Activated CD8-positive, alpha-beta memory T cell treated with anti-CD3 and anti-CD28 coated beads, Interleukin-2, amount 10 ng/mL, durations not matched to agents 7 days and 5 days (primary cell): ENCODE results near the gene ITIH1. TPM values are rescaled to one million over a fixed set of nuclear protein-coding genes. Genes with fewer than 3 reads are reported as not detected.
A peak's percentile ranks its signal among the peaks of the same experiment; 100 is the strongest.

Source experiments
- ATAC-seq: fragments of 150-1000 bp; cut with Tn5 transposase; one replicate; pipeline ENCODE4 v1.10.0; 2021; ENCODE audit warnings: moderate library complexity
- CTCF ChIA-PET: fragments of 350-600 bp; sonication (Branson Sonifier 250); formaldehyde crosslinking; loops from one replicate; lab custom pipeline; 2021; ENCODE audit warnings: antibody characterized with exemption; lab: Charles Lee
- DNase-seq: peaks from one replicate; pipeline ENCODE4 v3.0.0-alpha.2; 2020
- H3K27ac Mint-ChIP-seq: one replicate; pipeline ENCODE4 v1.8.0; 2021; ENCODE audit warnings: mild to moderate bottlenecking, mixed read lengths
- H3K27me3 Mint-ChIP-seq: one replicate; pipeline ENCODE4 v1.8.0; 2021; ENCODE audit warnings: mixed read lengths
- H3K36me3 Mint-ChIP-seq: one replicate; pipeline ENCODE4 v1.8.0; 2021; ENCODE audit warnings: mild to moderate bottlenecking, mixed read lengths
- H3K4me1 Mint-ChIP-seq: one replicate; pipeline ENCODE4 v1.8.0; 2021; ENCODE audit warnings: mixed read lengths
- H3K4me3 Mint-ChIP-seq: one replicate; pipeline ENCODE4 v1.8.0; 2021; ENCODE audit warnings: mild to moderate bottlenecking, moderate library complexity, mixed read lengths
- H3K9me3 Mint-ChIP-seq: one replicate; pipeline ENCODE4 v1.8.0; 2022; ENCODE audit warnings: low read depth, mixed read lengths
- total RNA-seq, 2 experiments: library from RNA; stranded (reverse); gene quantifications; one replicate each; pipeline ENCODE4 v1.2.3, GENCODE V29; 2021

The ITIH1 gene
- total RNA-seq, 2 experiments from 2014 or later: not detected

- no peak for ATAC-seq
- Mint-ChIP-seq H3K4me1 (peaks cover 6% of the 10 kb centered on the region), H3K36me3 (no peaks in the 10 kb centered on the region), H3K4me3 (no peak overlapping the region), H3K27ac (no peak overlapping the region), H3K9me3 (no peaks in the 10 kb centered on the region), H3K27me3 (peaks cover 14% of the 10 kb centered on the region)
- CTCF ChIA-PET: no interaction called here
- peak; percentile 38 for DNase-seq
Measured at GRCh38 chr3:52777959-52778805, 783 bp downstream of the ITIH1 start.

GRCh38 chr3:52779011-52779836 is 1.8 kb downstream of the ITIH1 start:
- DNase-seq (peak; percentile 33), ATAC-seq (no peak)
- H3K4me3 Mint-ChIP-seq: no peak overlapping the region
- H3K27me3 Mint-ChIP-seq: peaks cover 14% of the 10 kb centered on the region
- no peaks in the 10 kb centered on the region for H3K9me3 Mint-ChIP-seq
- no peaks in the 10 kb centered on the region for H3K36me3 Mint-ChIP-seq
- no peak overlapping the region for H3K27ac Mint-ChIP-seq
- peaks cover 6% of the 10 kb centered on the region for H3K4me1 Mint-ChIP-seq
- CTCF ChIA-PET: interaction anchor here (0.7 kb wide), 1 partner anchor 41 kb away, joined by 3 read pairs; no protein-coding TSS in a partner anchor

GRCh38 chr3:52779837-52780585 is 2.6 kb downstream of the ITIH1 start:
- CTCF ChIA-PET: interaction anchor here (0.7 kb wide), 1 partner anchor 41 kb away, joined by 3 read pairs; no protein-coding TSS in a partner anchor
- H3K4me3 Mint-ChIP-seq: no peak overlapping the region
- no peak overlapping the region for H3K27ac Mint-ChIP-seq
- H3K4me1 Mint-ChIP-seq: peaks cover 6% of the 10 kb centered on the region
- peaks cover 14% of the 10 kb centered on the region for H3K27me3 Mint-ChIP-seq
- no peaks in the 10 kb centered on the region for H3K9me3 Mint-ChIP-seq
- ATAC-seq: no peak
- no peaks in the 10 kb centered on the region for H3K36me3 Mint-ChIP-seq
- no peak for DNase-seq

GRCh38 chr3:52781741-52782140 is 4.3 kb downstream of the ITIH1 start:
- H3K27me3 Mint-ChIP-seq: peaks cover 14% of the 10 kb centered on the region
- H3K9me3 Mint-ChIP-seq: no peaks in the 10 kb centered on the region
- H3K27ac Mint-ChIP-seq: no peak overlapping the region
- DNase-seq (no peak), ATAC-seq (peak; percentile 48)
- H3K4me3 Mint-ChIP-seq: no peak overlapping the region
- CTCF ChIA-PET: no interaction called here
- H3K4me1 Mint-ChIP-seq: peaks cover 6% of the 10 kb centered on the region
- no peaks in the 10 kb centered on the region for H3K36me3 Mint-ChIP-seq

GRCh38 chr3:52782412-52783210 is 5.2 kb downstream of the ITIH1 start:
- CTCF ChIA-PET: interaction anchor here (1.4 kb wide), 1 partner anchor 52 kb away, joined by 3 read pairs; no protein-coding TSS in a partner anchor
- DNase-seq (no peak), ATAC-seq (no peak)
- Mint-ChIP-seq H3K27me3 (peaks cover 14% of the 10 kb centered on the region), H3K27ac (no peak overlapping the region), H3K9me3 (no peaks in the 10 kb centered on the region), H3K4me3 (no peak overlapping the region), H3K4me1 (peaks cover 6% of the 10 kb centered on the region), H3K36me3 (no peaks in the 10 kb centered on the region)

- H3K27ac Mint-ChIP-seq: no peak overlapping the region
- H3K36me3 Mint-ChIP-seq: no peaks in the 10 kb centered on the region
- H3K9me3 Mint-ChIP-seq: no peaks in the 10 kb centered on the region
- CTCF ChIA-PET: interaction anchor here (1.4 kb wide), 1 partner anchor 52 kb away, joined by 3 read pairs; no protein-coding TSS in a partner anchor
- H3K4me3 Mint-ChIP-seq: no peak overlapping the region
- peaks cover 14% of the 10 kb centered on the region for H3K27me3 Mint-ChIP-seq
- ATAC-seq (no peak), DNase-seq (no peak)
- H3K4me1 Mint-ChIP-seq: peaks cover 6% of the 10 kb centered on the region
Measured at GRCh38 chr3:52783211-52783555, 5.8 kb downstream of the ITIH1 start.

- ATAC-seq (no peak), DNase-seq (no peak)
- H3K36me3 Mint-ChIP-seq: no peaks in the 10 kb centered on the region
- H3K27me3 Mint-ChIP-seq: peaks cover 14% of the 10 kb centered on the region
- H3K4me1 Mint-ChIP-seq: peaks cover 6% of the 10 kb centered on the region
- no peak overlapping the region for H3K4me3 Mint-ChIP-seq
- H3K27ac Mint-ChIP-seq: no peak overlapping the region
- CTCF ChIA-PET: no interaction called here
- H3K9me3 Mint-ChIP-seq: no peaks in the 10 kb centered on the region
Measured at GRCh38 chr3:52784021-52784621, 6.7 kb downstream of the ITIH1 start.

- CTCF ChIA-PET: no interaction called here
- no peak overlapping the region for H3K27ac Mint-ChIP-seq
- no peak for DNase-seq
- no peaks in the 10 kb centered on the region for H3K36me3 Mint-ChIP-seq
- H3K9me3 Mint-ChIP-seq: no peaks in the 10 kb centered on the region
- no peak for ATAC-seq
- H3K4me1 Mint-ChIP-seq: peaks cover 6% of the 10 kb centered on the region
- no peak overlapping the region for H3K4me3 Mint-ChIP-seq
- peaks cover 12% of the 10 kb centered on the region for H3K27me3 Mint-ChIP-seq
Measured at GRCh38 chr3:52784931-52785590, 7.7 kb downstream of the ITIH1 start.

- Mint-ChIP-seq H3K4me1 (peaks cover 5% of the 10 kb centered on the region), H3K27me3 (peaks cover 9% of the 10 kb centered on the region), H3K4me3 (no peak overlapping the region), H3K9me3 (no peaks in the 10 kb centered on the region), H3K36me3 (no peaks in the 10 kb centered on the region), H3K27ac (no peak overlapping the region)
- DNase-seq (no peak), ATAC-seq (no peak)
- CTCF ChIA-PET: no interaction called here
Measured at GRCh38 chr3:52786330-52787215, 9.2 kb downstream of the ITIH1 start.

GRCh38 chr3:52787246-52787645 is 9.8 kb downstream of the ITIH1 start:
- CTCF ChIA-PET: no interaction called here
- DNase-seq (no peak), ATAC-seq (no peak)
- Mint-ChIP-seq H3K36me3 (no peaks in the 10 kb centered on the region), H3K27me3 (peaks cover 7% of the 10 kb centered on the region), H3K4me3 (no peak overlapping the region), H3K27ac (no peak overlapping the region), H3K4me1 (no peaks in the 10 kb centered on the region), H3K9me3 (no peaks in the 10 kb centered on the region)
